HG03108 (cell line): ENCODE measurements around the gene KIAA0586.

Experiments used
- ATAC-seq: cut with Tn5 transposase; IDR thresholded peaks from one replicate; pipeline ENCODE4 v1.9.1; 2021; ENCODE audit warnings: moderate library complexity; ENCODE audit not compliant: unreplicated experiment

Gene KIAA0586

DNA sequence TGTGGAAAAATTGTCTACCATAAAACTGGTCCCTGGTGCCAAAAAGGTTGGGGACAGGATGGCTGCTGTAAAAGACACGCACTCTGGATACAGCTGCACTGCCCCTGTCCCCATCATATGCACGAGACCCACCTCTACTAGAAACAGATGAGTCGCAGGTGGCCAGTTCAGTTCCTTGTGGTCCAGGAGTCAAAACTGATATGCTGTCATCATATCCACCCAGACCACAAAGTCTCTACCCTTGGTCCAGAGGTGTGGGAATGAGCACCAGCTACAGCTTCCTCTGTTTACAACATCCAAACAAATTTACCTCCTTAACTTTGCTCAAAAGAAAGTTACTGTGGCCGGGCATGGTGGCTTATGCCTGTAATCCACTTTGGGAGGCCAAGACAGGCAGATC lies 166.5 kb downstream of the KIAA0586 start:
- no peak for ATAC-seq

DNA sequence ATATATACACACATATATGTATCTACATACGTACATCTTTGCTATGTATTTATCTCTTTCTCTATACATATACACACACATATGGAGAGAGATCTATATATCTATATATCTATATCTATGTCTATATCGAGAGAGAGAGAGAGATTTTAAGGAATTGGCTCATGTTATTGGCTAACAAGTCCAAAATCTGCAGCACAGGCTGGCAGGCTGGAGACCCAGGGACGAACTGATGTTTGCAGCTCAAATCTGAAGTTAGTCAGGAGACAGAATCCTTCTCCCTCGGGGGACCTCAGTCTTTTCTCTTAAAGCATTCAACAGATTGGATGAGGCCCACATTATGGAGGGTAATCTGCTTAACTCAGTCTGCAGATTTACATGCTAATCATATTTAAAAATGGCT lies 169.5 kb downstream of the KIAA0586 start:
- no peak for ATAC-seq

DNA sequence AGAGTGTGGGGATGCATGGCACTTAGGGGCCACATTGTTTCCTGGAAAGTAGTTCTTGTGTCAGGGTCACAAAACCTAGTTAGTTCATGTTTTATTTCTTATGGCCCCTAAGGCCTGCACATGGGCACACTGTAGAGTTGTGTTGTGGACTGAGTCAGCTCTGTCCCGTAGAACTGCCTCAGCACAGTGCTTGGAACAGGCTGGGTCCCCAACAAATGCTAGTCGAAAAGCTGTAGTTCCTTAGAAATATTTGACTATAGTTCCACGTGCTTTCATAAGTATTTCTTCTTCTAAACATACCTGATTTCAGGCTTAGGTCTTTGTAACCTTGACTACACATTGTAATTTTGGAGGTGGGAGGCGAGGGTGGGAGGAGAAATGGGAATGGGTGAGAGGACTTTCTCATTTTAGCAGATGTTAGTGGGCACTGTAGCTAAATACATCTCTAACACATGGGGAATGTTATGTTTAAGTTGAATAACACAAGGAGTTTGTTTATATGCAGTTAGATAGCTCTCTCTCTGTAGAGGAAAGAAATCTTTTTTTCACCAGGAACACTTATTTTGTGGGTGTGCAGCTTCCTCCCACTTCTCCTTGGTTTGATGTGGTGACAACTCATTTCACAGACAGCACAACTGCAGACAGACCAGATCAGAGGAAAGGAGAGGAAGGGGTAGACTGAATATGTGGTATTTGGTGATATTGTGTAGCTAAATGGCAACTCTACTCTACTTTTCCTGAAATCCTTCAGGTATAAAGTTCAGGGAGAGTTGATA lies 170.7 kb downstream of the KIAA0586 start:
- ATAC-seq: no peak

DNA sequence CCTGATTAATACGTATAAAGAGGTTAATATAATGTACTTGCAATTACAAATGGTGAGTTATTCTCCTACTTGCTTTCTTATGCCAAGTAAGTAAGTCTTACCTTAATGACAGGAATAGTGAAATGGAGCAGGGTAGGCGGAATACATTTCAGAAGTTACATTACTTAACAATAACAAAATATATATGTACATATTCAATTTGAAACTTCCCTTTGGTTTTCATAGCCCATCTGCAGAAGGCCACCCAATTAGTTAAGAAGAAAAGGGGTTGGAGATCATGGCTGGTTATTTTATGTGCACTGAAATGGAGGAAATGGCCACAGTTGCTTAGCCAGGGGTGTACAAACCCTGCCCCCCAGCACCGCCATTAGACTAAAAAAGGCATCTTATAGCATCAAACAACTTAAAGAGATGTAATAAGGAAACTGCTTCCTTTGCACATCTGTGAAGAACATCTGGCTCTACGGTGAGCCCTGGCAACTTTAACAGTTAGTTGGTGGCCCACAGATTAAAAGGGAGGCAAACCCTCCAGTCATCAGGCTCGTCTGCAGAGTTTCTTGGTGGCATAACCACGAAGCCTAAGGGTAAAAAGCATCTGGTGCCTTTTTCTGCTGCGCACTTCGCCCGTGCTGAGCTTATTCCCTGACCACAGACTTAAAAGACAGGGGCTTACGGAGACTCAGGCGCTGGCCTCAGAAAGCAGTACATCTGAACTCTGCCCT lies 171.4 kb downstream of the KIAA0586 start:
- ATAC-seq: no peak

DNA sequence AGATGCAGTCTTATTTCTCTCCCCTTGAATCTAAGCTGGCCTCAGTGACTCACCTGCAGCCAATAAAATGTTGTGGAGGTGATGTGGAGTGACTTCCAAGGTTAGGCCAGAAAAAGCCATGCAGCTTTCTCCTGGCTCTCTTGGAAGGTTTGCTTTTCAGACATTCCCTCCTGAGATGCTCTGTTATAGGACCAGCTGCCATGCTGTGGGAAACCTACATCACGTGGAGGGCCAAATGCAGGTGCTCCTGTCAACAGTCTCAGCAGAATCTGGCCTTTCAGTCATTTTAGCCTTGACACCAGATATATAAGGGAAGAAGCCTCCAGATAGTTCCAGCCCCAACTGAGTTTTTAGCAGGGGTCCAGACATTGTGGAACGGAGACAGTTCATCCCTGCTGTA lies 172.2 kb downstream of the KIAA0586 start:
- no peak for ATAC-seq
